NCI-H146 treated with DMSO at 0.1 percent for 48 hours (cell line): ENCODE results near the gene ARHGEF7.

Experiments
- DNase-seq: peaks from one replicate; lab custom pipeline; 2025; ENCODE audit not compliant: unreplicated experiment; lab: John Stamatoyannopoulos, UW

Gene ARHGEF7

GRCh38 chr13:111219280-111219679 lies 104.2 kb downstream of the ARHGEF7 start:
- DNase-seq, result no peak

GRCh38 chr13:111219950-111220349 lies 104.8 kb downstream of the ARHGEF7 start:
- DNase-seq, result no peak

DNA sequence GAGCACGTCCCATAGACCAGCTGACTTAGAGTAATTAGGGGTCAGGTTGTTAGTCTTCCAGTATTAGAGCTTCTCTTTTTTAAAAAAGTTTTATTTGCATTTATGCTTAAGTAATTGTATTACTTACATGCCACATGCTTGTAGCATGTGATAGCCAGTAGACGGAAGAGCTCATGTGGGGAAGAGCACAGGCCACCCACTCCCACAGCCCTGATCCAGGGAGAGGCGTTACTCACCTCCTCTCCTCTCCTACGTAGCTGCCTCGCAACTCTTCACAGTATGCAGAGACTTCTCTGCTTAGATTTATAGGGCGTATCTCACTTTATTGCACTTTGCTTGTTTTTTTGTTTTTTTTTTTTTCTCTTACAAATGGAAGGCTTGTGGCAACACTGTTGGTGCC lies 110.1 kb downstream of the ARHGEF7 start:
- no peak for DNase-seq

- no peak for DNase-seq
Observed at GRCh38 chr13:111225810-111226546, 110.9 kb downstream of the ARHGEF7 start.

- DNase-seq, result no peak
Observed at GRCh38 chr13:111227405-111227804, 112.3 kb downstream of the ARHGEF7 start.

DNA sequence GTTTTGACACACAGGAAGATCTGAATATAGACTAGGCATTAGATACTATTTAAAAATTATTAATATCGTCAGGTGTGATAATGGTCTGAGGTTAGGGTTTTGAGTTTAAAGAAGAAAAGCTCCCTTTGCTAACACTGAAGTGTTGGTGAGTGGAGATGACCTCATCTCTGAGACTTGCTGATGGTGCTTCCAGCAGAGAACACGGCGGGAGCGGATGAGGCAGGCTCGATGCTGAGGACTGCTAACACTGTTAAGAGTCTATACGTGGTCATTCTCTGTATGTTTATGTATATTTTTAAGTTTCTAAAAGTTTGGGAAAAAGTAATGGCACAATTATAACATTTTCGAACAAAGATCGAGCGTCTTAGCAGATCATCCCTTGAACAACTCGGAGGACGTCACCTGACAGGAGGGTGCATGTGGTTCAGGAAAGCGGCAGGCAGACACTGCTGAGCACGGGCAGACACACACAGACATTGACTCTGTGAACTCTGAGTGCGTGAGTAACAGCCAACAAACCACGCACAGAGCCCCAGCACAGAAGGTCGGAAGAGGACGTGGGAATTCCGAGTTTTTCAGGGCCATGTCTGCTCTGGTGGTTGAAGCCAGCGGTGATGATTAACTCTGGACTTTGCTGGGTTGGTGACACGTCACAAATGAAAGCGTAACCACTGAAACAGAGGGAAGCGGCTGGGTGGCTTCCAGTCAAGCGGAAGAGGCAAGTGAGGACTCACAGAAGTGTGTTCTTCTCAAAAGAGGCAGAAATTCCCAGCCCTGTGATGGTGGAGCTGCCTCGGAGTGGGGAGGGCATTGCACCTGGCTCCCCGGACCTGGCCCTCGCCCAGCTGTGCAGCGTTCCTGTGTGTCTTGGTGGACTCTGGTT lies 113.4 kb downstream of the ARHGEF7 start:
- no peak for DNase-seq

- DNase-seq, result no peak
Observed at GRCh38 chr13:111230385-111230930, 115.3 kb downstream of the ARHGEF7 start.

DNA sequence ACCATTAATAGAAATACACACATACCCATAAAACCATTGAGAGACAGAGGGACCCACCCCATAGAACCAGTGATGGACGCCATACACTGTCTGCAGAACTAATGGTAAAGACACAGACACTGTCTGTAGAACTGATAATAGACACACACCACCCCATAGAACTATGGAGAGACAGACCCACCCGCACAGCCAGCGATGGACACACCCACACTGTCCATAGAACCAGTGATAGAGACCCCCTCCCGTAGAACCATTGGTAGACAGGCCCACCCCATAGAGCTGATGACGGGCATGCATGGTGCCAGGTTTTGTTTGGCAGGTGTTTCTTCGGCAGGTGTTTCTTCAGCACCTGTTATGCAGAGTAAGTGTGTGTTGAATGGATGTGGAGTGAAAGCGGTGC lies 117.1 kb downstream of the ARHGEF7 start:
- DNase-seq, result no peak

GRCh38 chr13:111233080-111233479 lies 118.0 kb downstream of the ARHGEF7 start:
- DNase-seq, result no peak

DNA sequence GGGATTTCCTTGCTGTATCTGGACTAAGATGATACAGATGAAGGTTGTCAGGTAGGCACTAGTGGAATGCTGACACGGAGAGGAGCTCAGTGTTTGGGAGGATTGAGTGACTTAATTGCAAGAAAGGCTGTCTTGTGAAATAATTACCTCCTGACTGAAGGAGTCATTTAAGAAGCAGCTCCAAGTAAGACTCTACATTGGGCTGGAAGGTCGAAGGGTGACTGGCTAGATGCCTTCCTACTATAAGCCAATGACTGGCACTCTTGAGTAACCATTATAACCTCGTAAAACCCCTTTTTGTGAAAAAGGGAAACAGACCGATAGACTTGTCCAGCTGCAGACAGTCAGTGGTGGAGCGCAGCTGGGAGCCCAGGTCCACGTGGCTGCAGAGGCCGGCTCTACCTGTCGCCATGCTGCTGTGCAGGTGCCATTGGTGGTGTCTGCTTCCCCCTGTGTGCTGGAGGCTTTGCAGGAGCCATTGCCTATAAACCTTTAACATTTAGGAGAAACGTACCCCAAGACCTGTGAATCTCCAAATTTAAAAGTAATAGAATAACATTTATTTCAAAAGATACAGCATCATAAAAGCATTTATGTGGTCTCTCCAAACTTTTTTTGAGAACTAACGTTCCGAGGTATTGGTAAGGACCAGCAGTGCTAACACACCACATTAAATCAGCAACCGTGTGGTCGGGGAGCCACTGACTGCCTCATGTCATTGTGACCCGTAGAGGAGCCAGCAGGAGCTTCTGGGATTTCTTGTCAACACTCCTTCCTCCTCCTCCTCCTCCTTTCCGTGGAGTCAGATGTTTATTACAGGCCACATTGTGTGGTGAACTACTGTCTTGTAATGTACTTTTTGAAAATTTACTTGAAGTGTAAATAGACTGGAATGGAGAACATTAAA lies 124.9 kb downstream of the ARHGEF7 start:
- DNase-seq, result no peak

DNA sequence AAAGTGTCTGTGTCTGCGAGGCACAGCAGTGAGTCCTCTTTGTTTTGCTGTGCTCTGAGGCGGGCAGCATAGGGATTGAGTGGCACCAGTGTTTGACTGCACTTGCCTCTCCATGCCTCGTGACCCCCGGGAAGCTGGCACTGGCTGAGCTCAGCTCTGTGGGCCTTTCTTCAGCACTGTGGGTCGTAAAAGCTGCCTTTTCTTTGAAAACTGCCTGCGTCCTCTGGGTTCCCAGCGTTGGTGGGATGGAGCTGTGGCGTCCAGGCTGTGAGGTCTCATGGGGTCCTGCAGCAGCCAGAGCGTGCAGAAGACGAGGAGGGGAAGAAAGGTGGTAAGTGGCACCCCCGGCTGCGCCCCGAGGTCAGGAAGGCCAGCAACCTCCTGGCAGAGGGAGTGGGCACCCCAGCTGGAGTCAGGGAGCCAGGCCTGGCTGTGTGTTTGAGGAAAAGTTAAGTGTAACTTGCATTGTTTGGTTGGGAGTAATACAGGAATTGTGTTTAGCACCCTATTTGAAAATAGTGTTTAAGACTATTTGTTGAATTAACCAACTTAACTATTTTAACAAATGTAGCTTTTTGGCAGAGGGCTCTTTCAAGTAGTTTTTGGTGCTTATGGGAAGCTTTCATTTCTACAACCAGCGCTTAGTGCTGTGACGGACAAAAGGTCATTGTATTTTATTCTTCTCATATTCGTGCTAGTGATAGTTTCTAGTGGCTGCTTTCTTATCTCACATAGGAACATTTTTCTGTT lies 126.1 kb downstream of the ARHGEF7 start:
- DNase-seq, result no peak

DNA sequence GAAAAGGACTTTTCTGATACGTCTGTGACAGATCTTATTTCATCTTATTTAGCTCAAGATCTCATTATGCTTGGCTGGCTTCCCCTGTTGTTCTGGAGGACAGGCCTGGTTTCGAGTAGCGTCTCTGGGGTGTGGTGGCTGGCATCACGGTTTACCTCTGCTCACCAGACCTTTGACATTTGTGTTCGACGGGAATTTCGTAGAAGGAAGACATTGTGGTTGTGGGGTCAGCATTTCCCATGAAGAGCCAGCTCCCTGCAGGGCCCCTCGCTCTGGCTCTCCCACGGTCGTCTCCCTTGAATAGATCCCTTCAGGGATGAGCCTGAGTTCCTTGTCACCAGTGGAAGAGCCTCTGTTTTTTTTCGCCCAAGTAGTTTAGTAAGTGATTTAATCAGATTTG lies 126.8 kb downstream of the ARHGEF7 start:
- no peak for DNase-seq

- DNase-seq, result no peak
Observed at GRCh38 chr13:111242585-111242984, 127.5 kb downstream of the ARHGEF7 start.

DNA sequence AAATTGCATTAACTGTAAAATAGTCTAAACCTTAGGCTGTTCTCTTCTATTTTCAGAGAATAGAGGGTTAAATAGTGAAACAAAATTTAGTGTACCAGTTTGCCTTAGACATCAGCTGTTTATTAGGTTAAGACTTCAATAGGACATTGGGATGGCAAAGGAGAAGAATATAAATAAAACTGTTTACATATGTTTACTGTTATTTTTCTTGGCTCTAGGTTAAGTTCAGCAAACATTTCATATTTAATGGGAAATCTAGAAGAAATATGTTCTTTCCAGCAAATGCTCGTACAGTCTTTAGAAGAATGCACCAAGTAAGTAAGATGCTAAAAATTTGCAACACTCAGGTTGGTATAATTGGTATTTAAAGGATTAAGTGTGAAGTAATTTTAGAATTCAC lies 128.9 kb downstream of the ARHGEF7 start:
- no peak for DNase-seq

GRCh38 chr13:111245576-111246384 lies 130.7 kb downstream of the ARHGEF7 start:
- no peak for DNase-seq

DNA sequence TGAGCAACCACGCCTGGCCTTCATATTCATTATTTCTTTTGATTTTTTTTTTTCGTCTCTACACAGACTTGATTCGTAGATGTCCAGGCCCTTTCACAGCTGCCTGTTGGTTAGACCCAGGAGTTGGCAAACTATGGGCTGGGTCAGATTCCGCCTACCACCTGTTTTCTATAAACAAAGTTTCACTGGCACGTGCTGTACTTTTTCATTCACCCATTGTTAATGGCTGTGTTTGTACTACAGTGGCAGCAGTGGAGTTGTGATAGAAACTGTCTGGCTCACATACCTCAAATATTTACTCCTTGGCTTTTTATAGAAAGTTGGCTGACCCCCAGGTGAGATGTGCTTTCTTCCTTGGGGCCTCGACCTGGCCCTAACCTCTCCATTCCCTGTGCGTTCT lies 132.4 kb downstream of the ARHGEF7 start:
- no peak for DNase-seq

DNA sequence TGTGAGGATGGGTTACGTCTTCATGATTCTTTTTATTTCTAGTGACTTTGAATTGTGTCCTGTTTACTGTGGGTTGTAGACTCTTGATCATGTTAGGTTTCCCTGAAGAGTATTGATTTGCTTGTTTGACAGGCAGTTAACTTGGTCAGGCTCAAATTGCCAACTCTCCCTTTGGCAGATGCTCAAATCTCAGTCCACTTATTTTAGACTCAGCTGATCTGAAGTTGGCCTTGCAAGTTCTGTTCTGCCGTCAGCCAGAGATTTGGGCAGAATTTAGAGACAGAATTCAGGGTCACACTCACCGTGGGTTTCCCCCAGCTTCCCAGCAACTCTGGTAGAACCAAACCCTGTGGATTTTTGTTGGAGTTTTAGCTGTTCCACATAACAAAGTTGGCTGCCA lies 133.7 kb downstream of the ARHGEF7 start:
- no peak for DNase-seq

GRCh38 chr13:111249637-111250360 lies 134.7 kb downstream of the ARHGEF7 start:
- no peak for DNase-seq
